ENCODE measurements around the gene OXCT1. TPM values are rescaled to one million over a fixed set of nuclear protein-coding genes. Genes with fewer than 3 reads are reported as not detected.
"Not testable (repeated sequence)": the region's sequence is repeated elsewhere in the genome, so short reads cannot be mapped to it uniquely, and the experiment has no call there.

The OXCT1 gene
- total RNA-seq, 1 donor from 2014 or later, result 22.0 TPM

GRCh38 chr5:41815663-41816229 is 54.5 kb downstream of the OXCT1 start:
- DNase-seq (ENCODE audit: low read depth), result no peak
- no peak overlapping the region for H3K4me3 ChIP-seq (ENCODE audit: low read depth, low read length)
- TF ChIP-seq, protein P1, sequence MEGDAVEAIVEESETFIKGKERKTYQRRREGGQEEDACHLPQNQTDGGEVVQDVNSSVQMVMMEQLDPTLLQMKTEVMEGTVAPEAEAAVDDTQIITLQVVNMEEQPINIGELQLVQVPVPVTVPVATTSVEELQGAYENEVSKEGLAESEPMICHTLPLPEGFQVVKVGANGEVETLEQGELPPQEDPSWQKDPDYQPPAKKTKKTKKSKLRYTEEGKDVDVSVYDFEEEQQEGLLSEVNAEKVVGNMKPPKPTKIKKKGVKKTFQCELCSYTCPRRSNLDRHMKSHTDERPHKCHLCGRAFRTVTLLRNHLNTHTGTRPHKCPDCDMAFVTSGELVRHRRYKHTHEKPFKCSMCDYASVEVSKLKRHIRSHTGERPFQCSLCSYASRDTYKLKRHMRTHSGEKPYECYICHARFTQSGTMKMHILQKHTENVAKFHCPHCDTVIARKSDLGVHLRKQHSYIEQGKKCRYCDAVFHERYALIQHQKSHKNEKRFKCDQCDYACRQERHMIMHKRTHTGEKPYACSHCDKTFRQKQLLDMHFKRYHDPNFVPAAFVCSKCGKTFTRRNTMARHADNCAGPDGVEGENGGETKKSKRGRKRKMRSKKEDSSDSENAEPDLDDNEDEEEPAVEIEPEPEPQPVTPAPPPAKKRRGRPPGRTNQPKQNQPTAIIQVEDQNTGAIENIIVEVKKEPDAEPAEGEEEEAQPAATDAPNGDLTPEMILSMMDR (conservative IDR thresholded peaks at IDR 0.05; ENCODE audit: low read depth, low read length), result no peak

DNA sequence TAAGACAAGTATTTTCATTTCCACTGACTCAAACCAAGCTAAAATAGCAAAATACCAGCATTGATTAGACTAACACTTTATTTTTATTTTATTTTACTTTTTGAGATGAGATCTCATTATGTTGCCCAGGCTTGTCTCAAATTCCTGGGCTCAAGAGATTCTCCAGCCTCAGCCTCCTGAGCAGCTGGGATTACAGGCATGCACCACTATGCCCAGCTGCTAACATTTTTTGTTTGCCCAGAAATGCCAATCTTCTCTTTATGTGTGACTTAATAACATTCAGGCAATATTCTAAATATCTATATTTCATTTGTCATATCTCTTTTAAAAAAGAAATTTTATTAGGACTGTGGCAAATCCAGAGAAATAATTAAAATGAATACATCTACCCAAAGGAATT is 55.0 kb downstream of the OXCT1 start:
- TF ChIP-seq, protein P1 (conservative IDR thresholded peaks at IDR 0.05; ENCODE audit: low read depth, low read length), result no peak
- H3K4me3 ChIP-seq (ENCODE audit: low read depth, low read length), result no peak overlapping the region
- no peak for DNase-seq (ENCODE audit: low read depth)

DNA sequence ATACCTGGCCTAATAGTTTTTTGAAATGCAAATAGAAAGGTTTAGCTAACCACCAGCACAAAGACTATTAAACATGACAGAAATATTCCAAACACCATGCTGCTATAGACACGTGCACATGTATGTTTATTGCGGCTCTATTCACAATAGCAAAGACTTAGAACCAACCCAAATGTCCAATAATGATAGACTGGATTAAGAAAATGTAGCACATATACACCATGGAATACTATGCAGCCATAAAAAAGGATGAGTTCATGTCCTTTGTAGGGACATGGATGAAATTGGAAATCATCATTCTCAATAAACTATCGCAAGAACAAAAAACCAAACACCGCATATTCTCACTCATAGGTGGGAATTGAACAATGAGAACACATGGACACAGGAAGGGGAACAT is 55.9 kb downstream of the OXCT1 start:
- not testable (repeated sequence) for DNase-seq (ENCODE audit: low read depth); H3K4me3 ChIP-seq (ENCODE audit: low read depth, low read length)

DNA sequence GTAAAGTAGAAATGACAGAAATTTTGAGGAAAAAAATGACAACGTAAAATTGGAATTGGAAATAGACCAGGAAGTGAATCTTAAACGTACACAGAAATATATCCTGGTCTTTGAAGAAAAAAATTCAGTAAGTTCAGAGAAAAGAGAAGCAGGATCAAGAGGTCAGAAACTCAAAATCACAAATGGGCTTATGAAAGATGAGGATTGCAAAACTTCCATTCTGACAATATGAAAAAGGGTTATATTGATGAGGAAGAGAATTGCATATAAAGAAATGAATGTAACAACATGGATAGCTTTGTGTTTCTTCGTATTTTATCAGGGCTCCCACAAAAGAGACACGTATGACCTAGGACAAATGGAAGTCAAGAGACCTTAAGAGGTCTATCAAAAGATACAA is 58.1 kb downstream of the OXCT1 start:
- H3K4me3 ChIP-seq (ENCODE audit: low read depth, low read length), result no peak overlapping the region
- DNase-seq (ENCODE audit: low read depth), result no peak
- TF ChIP-seq, protein P1 (conservative IDR thresholded peaks at IDR 0.05; ENCODE audit: low read depth, low read length), result no peak

DNA sequence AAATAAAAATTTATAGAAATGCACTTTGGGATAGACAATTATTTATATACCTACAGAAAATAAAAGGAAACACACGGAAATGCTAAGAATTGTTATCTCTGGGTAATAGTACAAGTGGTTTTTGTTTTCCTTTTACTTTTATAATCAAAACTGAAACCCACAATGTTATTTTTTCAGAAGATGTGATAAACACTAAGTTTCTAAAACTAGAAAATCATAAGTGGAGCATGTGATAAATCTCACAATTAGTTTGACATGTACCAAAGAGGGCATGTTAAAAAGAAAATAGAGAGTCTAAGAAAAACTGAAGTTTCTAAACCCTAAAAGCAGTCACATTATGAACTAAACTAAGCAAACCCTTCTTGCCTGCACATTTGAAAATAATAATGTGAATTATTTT is 61.1 kb downstream of the OXCT1 start:
- TF ChIP-seq, protein P1 (conservative IDR thresholded peaks at IDR 0.05; ENCODE audit: low read depth, low read length), result no peak
- DNase-seq (ENCODE audit: low read depth), result no peak
- no peak overlapping the region for H3K4me3 ChIP-seq (ENCODE audit: low read depth, low read length)

GRCh38 chr5:41808294-41808693 is 61.9 kb downstream of the OXCT1 start:
- DNase-seq (ENCODE audit: low read depth), result no peak
- TF ChIP-seq, protein P1 (conservative IDR thresholded peaks at IDR 0.05; ENCODE audit: low read depth, low read length), result no peak

DNA sequence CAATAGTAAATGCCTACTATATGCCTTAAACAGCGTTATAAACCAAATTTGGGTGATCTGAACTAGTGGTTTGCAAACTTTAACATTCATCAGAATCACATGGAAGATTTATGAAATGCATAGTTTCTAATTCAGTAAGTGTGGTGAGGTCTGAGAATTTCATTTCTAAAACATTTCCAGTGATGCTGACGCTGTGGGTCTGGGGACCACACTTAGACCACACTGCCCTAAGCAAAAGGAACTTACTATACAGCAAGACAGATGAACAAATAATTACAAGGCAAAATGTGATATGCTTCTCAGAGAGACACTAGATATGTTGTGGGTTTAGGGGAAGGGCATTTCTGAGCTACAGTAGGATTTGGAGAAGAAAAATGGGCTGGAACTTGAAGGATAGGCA is 72.6 kb downstream of the OXCT1 start:
- TF ChIP-seq, protein P1 (conservative IDR thresholded peaks at IDR 0.05; ENCODE audit: low read depth, low read length), result no peak
- no peak for DNase-seq (ENCODE audit: low read depth)
- no peak overlapping the region for H3K4me3 ChIP-seq (ENCODE audit: low read depth, low read length)

More at GRCh38 chr5:41808294-41808693, 61.9 kb downstream of the OXCT1 start:
- no peak overlapping the region for H3K4me3 ChIP-seq (ENCODE audit: low read depth, low read length)

Measured in epithelial cell of proximal tubule (primary cell).